Adrenal gland (tissue), 12 donors: ENCODE data around the gene SLC17A3. TPM values are rescaled to one million over a fixed set of nuclear protein-coding genes. Genes with fewer than 3 reads are reported as not detected.

ENCODE experiments used
- DNase-seq, 7 donors: peaks; one replicate each; pipeline ENCODE4 v3.0.0-alpha.2; 2019 to 2020
- H3K27ac ChIP-seq, 5 donors: fragments of 200-600 bp; sonication (generic) in 4 of 5; 1 replicate in 3 of 5; 2 replicates in 2 of 5; pipeline versions ENCODE4 v1.5.1 to v1.8.0; 2016 to 2020; ENCODE audit warnings: mild to moderate bottlenecking in 1 of 5
- H3K27me3 ChIP-seq: fragments of 200-600 bp; 2 replicates; pipeline ENCODE4 v1.8.0; 2021
- H3K36me3 ChIP-seq, 2 donors: fragments of 200-600 bp; replicated peaks in 1 of 2; 1 replicate in 1 of 2; 2 replicates in 1 of 2; pipeline versions ENCODE4 v1.5.1 to v1.8.0; 2018 to 2022
- H3K4me1 ChIP-seq, 2 donors: fragments of 200-600 bp; replicated peaks in 1 of 2; 1 replicate in 1 of 2; 2 replicates in 1 of 2; pipeline versions ENCODE4 v1.5.1 to v1.8.0; 2018 to 2021
- H3K4me3 ChIP-seq, 4 donors: fragments of 200-600 bp; sonication (generic) in 3 of 4; one replicate each; pipeline ENCODE4 v1.5.1; 2016 to 2018
- H3K9me3 ChIP-seq, 3 donors: fragments of 200-600 bp; sonication (generic) in 1 of 3; replicated peaks in 1 of 3; 1 replicate in 2 of 3; 2 replicates in 1 of 3; pipeline versions ENCODE4 v1.5.1 to v1.8.0; 2016 to 2021
- POLR2A ChIP-seq, 2 donors: fragments of 450-650 bp; IDR thresholded peaks; one replicate each; pipeline ENCODE4 v1.6.1; 2017; ENCODE audit warnings: antibody characterized with exemption in 2 of 2, mild to moderate bottlenecking in 2 of 2, moderate library complexity in 1 of 2
- WGBS, 4 donors: extraction: QIAGEN DNeasy Blood & Tissue Kit in 2 of 4; methylation state at CpG; one replicate each; pipeline versions ENCODE4 v1.1.5 to v1.1.7; 2013 to 2017; 5-methylcytosine and 5-hydroxymethylcytosine counted together
- intact Hi-C, 2 donors: fragments of 100-400 bp; cut with DNase I; formaldehyde crosslinking; loops; one replicate each; pipeline versions ENCODE4 v1.14.1 to v1.15.0; 2022 to 2023
- polyA plus RNA-seq, 3 donors: library from polyadenylated mRNA; stranded (reverse); fragments of 200-250 nt in 2 of 3; fragments of 350-450 nt in 1 of 3; fragmentation: Illumina TruSeq in 1 of 3; extraction: RNeasy Lipid Tissue Mini Kit (QIAGEN cat#74804) in 1 of 3; gene quantifications; one replicate each; pipeline ENCODE4 v1.2.3, GENCODE V29; 2013 to 2014
- total RNA-seq, 9 donors: library from RNA; depleted of rRNA in 4 of 9; stranded (reverse); fragments of >200 nt in 4 of 9; fragments of 120-200 nt in 1 of 9; fragmentation: NEBNext Ultra II Directional in 1 of 9; extraction: Animal tissue kit (Norgen Biotek cat#: 25700) in 1 of 9; gene quantifications; one replicate each; pipeline versions ENCODE4 v1.1.0 to v1.2.4, GENCODE V29; 2013 to 2023
- TF ChIP-seq, protein P1 (sequence below), 6 experiments: fragments of 450-650 bp in 4 of 6; fragments of 200-600 bp in 2 of 6; sonication (generic) in 1 of 6; IDR thresholded peaks; 1 replicate in 5 of 6; 2 replicates in 1 of 6; pipeline versions ENCODE4 v1.5.1 to v1.8.0; 2016 to 2021; ENCODE audit warnings: antibody characterized with exemption in 6 of 6, mild to moderate bottlenecking in 2 of 6, moderate library complexity in 1 of 6
- donor health status: healthy with polysubstance abuse.
- donor health status: Bipolar disorder and iron deficiency.
- donor health status: DM: yes; HTN: yes; CAD: no.
- donor health status: DM: no; HTN: no; CAD: no.
- donor health status: DM: no; HTN: no; CAD: no.
- donor health status: DM: yes; HTN: yes; CAD: no.

Gene SLC17A3
- total and polyA plus RNA-seq, 12 donors: 0.20 to 2.1 (median 0.77) TPM; not detected in 1

DNA sequence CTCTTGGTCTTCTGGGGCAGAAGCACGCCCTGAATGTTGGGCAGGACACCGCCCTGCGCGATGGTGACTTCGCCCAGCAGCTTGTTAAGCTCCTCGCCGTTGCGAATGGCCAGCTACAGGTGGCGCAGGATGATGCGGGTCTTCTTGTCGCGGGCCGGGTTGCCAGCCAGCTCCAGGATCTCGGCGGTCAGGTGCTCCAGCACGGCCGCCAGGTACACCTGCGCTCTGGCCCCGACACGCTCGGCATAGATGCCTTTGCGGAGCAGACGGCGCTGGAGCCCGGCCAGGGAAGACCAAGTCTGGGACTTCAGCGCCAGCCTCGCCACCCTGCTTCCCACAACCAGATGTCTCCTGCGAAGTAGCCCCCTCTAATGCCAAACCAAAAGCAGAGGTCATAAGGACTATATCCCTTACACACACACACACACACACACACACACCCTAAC is 8.0 kb upstream of the SLC17A3 start:
- Histone ChIP-seq H3K4me1 (peaks cover 3 to 11% of the 10 kb centered on the region in 2 donors), H3K36me3 (no peaks in the 10 kb centered on the region), H3K4me3 (peak overlapping the region in 1 of 4 donors; percentile 26), H3K27me3 (no peaks in the 10 kb centered on the region), H3K27ac (no peak overlapping the region), H3K9me3 (no peaks in the 10 kb centered on the region)
- DNase-seq: peak in 6 of 7 donors; percentile 24 to 49 (median 29)
- no peak for TF ChIP-seq POLR2A (IDR thresholded peaks at IDR 0.05)
- TF ChIP-seq, protein P1, sequence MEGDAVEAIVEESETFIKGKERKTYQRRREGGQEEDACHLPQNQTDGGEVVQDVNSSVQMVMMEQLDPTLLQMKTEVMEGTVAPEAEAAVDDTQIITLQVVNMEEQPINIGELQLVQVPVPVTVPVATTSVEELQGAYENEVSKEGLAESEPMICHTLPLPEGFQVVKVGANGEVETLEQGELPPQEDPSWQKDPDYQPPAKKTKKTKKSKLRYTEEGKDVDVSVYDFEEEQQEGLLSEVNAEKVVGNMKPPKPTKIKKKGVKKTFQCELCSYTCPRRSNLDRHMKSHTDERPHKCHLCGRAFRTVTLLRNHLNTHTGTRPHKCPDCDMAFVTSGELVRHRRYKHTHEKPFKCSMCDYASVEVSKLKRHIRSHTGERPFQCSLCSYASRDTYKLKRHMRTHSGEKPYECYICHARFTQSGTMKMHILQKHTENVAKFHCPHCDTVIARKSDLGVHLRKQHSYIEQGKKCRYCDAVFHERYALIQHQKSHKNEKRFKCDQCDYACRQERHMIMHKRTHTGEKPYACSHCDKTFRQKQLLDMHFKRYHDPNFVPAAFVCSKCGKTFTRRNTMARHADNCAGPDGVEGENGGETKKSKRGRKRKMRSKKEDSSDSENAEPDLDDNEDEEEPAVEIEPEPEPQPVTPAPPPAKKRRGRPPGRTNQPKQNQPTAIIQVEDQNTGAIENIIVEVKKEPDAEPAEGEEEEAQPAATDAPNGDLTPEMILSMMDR (IDR thresholded peaks at IDR 0.05): no peak
- WGBS, 4 donors: 52 to 87% (median 75%) methylated on average over 5 to 28 of the region's 28 CpGs
- intact Hi-C loops: loop anchor here in 1 of 2 donors (10.0 kb wide), 1 partner anchor 157 kb away; a partner anchor contains a TSS

DNA sequence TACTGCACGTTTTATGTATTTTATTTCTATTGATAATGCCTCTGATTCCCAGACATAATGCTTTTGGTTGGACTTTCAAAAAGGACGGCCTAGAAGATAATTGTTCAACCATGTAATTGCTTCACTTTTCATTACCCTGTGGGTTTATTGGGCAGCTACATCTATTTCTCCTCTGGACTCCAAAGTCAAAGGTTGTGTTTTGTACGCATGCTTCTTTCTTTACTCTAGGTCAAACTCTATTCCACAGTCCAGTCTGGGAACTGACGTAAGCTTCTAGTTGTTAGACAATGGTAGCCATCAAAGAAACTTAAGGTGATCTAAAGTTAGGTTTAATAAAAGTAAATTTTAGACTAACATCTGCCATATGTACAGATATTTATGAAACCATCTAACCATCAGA is 6.6 kb upstream of the SLC17A3 start:
- Histone ChIP-seq H3K4me3 (no peak overlapping the region), H3K4me1 (peaks cover 3 to 21% of the 10 kb centered on the region in 2 donors), H3K36me3 (no peaks in the 10 kb centered on the region), H3K27me3 (no peaks in the 10 kb centered on the region), H3K9me3 (no peaks in the 10 kb centered on the region), H3K27ac (no peak overlapping the region)
- no peak for TF ChIP-seq POLR2A (IDR thresholded peaks at IDR 0.05)
- TF ChIP-seq, protein P1 (IDR thresholded peaks at IDR 0.05): no peak
- intact Hi-C loops: loop anchor here in 1 of 2 donors (10.0 kb wide), 1 partner anchor 156 kb away; a partner anchor contains a TSS
- 87 to 92% (median 89%) methylated on average over 4 of the region's 4 CpGs for WGBS, 4 donors
- DNase-seq: no peak

- DNase-seq: no peak
- WGBS, 4 donors: 94 to 100% (median 97%) methylated on average over 2 of the region's 2 CpGs
- Histone ChIP-seq H3K9me3 (no peaks in the 10 kb centered on the region), H3K4me1 (peaks cover 0 to 17% of the 10 kb centered on the region in 2 donors), H3K27ac (no peak overlapping the region), H3K27me3 (no peaks in the 10 kb centered on the region), H3K4me3 (no peak overlapping the region), H3K36me3 (no peaks in the 10 kb centered on the region)
- no peak for TF ChIP-seq POLR2A (IDR thresholded peaks at IDR 0.05)
- TF ChIP-seq, protein P1 (IDR thresholded peaks at IDR 0.05): no peak
- intact Hi-C loops: no loop called here
Observed at GRCh38 chr6:25878721-25879322, 4.8 kb upstream of the SLC17A3 start.

GRCh38 chr6:25875926-25876602 is 2.0 kb upstream of the SLC17A3 start:
- intact Hi-C loops: no loop called here
- H3K36me3 ChIP-seq: no peaks in the 10 kb centered on the region
- H3K27ac ChIP-seq: peak overlapping the region in 1 of 5 donors; percentile 62
- TF ChIP-seq, protein P1 (IDR thresholded peaks at IDR 0.05): no peak
- no peak for TF ChIP-seq POLR2A (IDR thresholded peaks at IDR 0.05)
- no peak overlapping the region for H3K4me3 ChIP-seq
- H3K27me3 ChIP-seq: no peaks in the 10 kb centered on the region
- DNase-seq: peak in 4 of 7 donors; percentile 26 to 48 (median 36)
- peaks cover 0 to 12% of the 10 kb centered on the region in 2 donors for H3K4me1 ChIP-seq
- 46 to 53% (median 52%) methylated on average over 3 of the region's 3 CpGs for WGBS, 4 donors
- no peaks in the 10 kb centered on the region for H3K9me3 ChIP-seq
